ENCODE measurements around the gene CYP8B1.
A peak's percentile ranks its signal among the peaks of the same experiment; 100 is the strongest.

The CYP8B1 gene

GRCh38 chr3:42836150-42837123 is 39.2 kb downstream of the CYP8B1 start:
- Histone ChIP-seq H3K23ac (ENCODE audit: low read length) (no peak overlapping the region), H3K79me1 (ENCODE audit: low read length) (no peaks in the 10 kb centered on the region), H3K27ac (ENCODE audit: low read depth, low read length) (no peak overlapping the region), H2AK5ac (ENCODE audit: low read length) (no peak overlapping the region), H3K36me3 (ENCODE audit: control insufficient read depth in 1 of 2, insufficient read depth in 2 of 2, low read length in 2 of 2) (peaks cover 2 to 9% of the 10 kb centered on the region in 2 experiments), H3K9me3 (ENCODE audit: insufficient read depth, low read depth, low read length) (no peaks in the 10 kb centered on the region), H3K4me2 (ENCODE audit: low read length) (no peak overlapping the region), H2BK120ac (ENCODE audit: insufficient read depth, low read length, poor library complexity) (no peak overlapping the region), H2BK12ac (ENCODE audit: low read length) (no peak overlapping the region), H3K79me2 (ENCODE audit: control insufficient read depth, insufficient read depth, low read length, poor library complexity) (no peaks in the 10 kb centered on the region), H2AFZ (ENCODE audit: insufficient read depth, low read length, poor library complexity) (no peak overlapping the region), H3K4ac (ENCODE audit: low read depth, low read length) (no peak overlapping the region), H3K4me3 (ENCODE audit: low read depth, low read length) (no peak overlapping the region), H2BK5ac (ENCODE audit: low read depth, low read length, poor library complexity) (no peak overlapping the region), H4K12ac (ENCODE audit: low read depth, low read length) (no peak overlapping the region), H3K18ac (ENCODE audit: low read length) (no peak overlapping the region), H3K27me3 (ENCODE audit: insufficient read depth, low read length) (no peaks in the 10 kb centered on the region), H3K4me1 (ENCODE audit: control insufficient read depth in 1 of 2, insufficient read depth in 2 of 2, low read length in 2 of 2) (no peaks in the 10 kb centered on the region), H4K91ac (ENCODE audit: low read depth, low read length) (no peak overlapping the region), H3K9ac (ENCODE audit: low read length) (no peak overlapping the region), H3K14ac (ENCODE audit: low read length) (no peak overlapping the region), H4K8ac (ENCODE audit: low read depth, low read length) (no peak overlapping the region)
- no CpG with 5 or more reads among the region's 5 CpGs for WGBS (ENCODE audit: extremely low coverage, insufficient coverage, insufficient read length)
- DNase-seq, result peak in 1 of 2 donors; percentile 33

- no peaks in the 10 kb centered on the region for H3K9me3 ChIP-seq (ENCODE audit: insufficient read depth, low read depth, low read length)
- no peak overlapping the region for H2BK12ac ChIP-seq (ENCODE audit: low read length)
- no peak overlapping the region for H2BK5ac ChIP-seq (ENCODE audit: low read depth, low read length, poor library complexity)
- H3K27ac ChIP-seq (ENCODE audit: low read depth, low read length), result no peak overlapping the region
- no peak overlapping the region for H2AFZ ChIP-seq (ENCODE audit: insufficient read depth, low read length, poor library complexity)
- H4K12ac ChIP-seq (ENCODE audit: low read depth, low read length), result no peak overlapping the region
- H3K14ac ChIP-seq (ENCODE audit: low read length), result no peak overlapping the region
- no peak overlapping the region for H3K9ac ChIP-seq (ENCODE audit: low read length)
- no peak overlapping the region for H4K8ac ChIP-seq (ENCODE audit: low read depth, low read length)
- H3K79me2 ChIP-seq (ENCODE audit: control insufficient read depth, insufficient read depth, low read length, poor library complexity), result no peaks in the 10 kb centered on the region
- no peak overlapping the region for H3K18ac ChIP-seq (ENCODE audit: low read length)
- H3K4ac ChIP-seq (ENCODE audit: low read depth, low read length), result no peak overlapping the region
- H2BK120ac ChIP-seq (ENCODE audit: insufficient read depth, low read length, poor library complexity), result no peak overlapping the region
- no peak overlapping the region for H4K91ac ChIP-seq (ENCODE audit: low read depth, low read length)
- WGBS (ENCODE audit: extremely low coverage, insufficient coverage, insufficient read length), result no CpG with 5 or more reads among the region's 3 CpGs
- H3K36me3 ChIP-seq (ENCODE audit: control insufficient read depth in 1 of 2, insufficient read depth in 2 of 2, low read length in 2 of 2), result peaks cover 0 to 2% of the 10 kb centered on the region in 2 experiments
- H3K27me3 ChIP-seq (ENCODE audit: insufficient read depth, low read length), result no peaks in the 10 kb centered on the region
- peak; percentile 55 to 81 for DNase-seq
- H2AK5ac ChIP-seq (ENCODE audit: low read length), result no peak overlapping the region
- peaks cover 6 to 11% of the 10 kb centered on the region in 2 experiments for H3K4me1 ChIP-seq (ENCODE audit: control insufficient read depth in 1 of 2, insufficient read depth in 2 of 2, low read length in 2 of 2)
- H3K4me3 ChIP-seq (ENCODE audit: low read depth, low read length), result no peak overlapping the region
- peaks cover 3% of the 10 kb centered on the region for H3K79me1 ChIP-seq (ENCODE audit: low read length)
- no peak overlapping the region for H3K4me2 ChIP-seq (ENCODE audit: low read length)
- H3K23ac ChIP-seq (ENCODE audit: low read length), result no peak overlapping the region
Observed at GRCh38 chr3:42831321-42831713, 44.4 kb downstream of the CYP8B1 start.

- WGBS (ENCODE audit: extremely low coverage, insufficient coverage, insufficient read length), result no CpG with 5 or more reads among the region's 7 CpGs
- Histone ChIP-seq H3K27me3 (ENCODE audit: insufficient read depth, low read length) (no peaks in the 10 kb centered on the region), H3K27ac (ENCODE audit: low read depth, low read length) (no peak overlapping the region), H2BK12ac (ENCODE audit: low read length) (no peak overlapping the region), H3K23ac (ENCODE audit: low read length) (no peak overlapping the region), H3K18ac (ENCODE audit: low read length) (no peak overlapping the region), H3K36me3 (ENCODE audit: control insufficient read depth in 1 of 2, insufficient read depth in 2 of 2, low read length in 2 of 2) (peaks cover 0 to under 1% of the 10 kb centered on the region in 2 experiments), H3K4me2 (ENCODE audit: low read length) (no peak overlapping the region), H2BK5ac (ENCODE audit: low read depth, low read length, poor library complexity) (no peak overlapping the region), H3K9ac (ENCODE audit: low read length) (no peak overlapping the region), H3K4ac (ENCODE audit: low read depth, low read length) (no peak overlapping the region), H2AK5ac (ENCODE audit: low read length) (no peak overlapping the region), H4K91ac (ENCODE audit: low read depth, low read length) (no peak overlapping the region), H4K8ac (ENCODE audit: low read depth, low read length) (no peak overlapping the region), H3K9me3 (ENCODE audit: insufficient read depth, low read depth, low read length) (no peaks in the 10 kb centered on the region), H3K79me2 (ENCODE audit: control insufficient read depth, insufficient read depth, low read length, poor library complexity) (no peaks in the 10 kb centered on the region), H4K12ac (ENCODE audit: low read depth, low read length) (no peak overlapping the region), H3K14ac (ENCODE audit: low read length) (no peak overlapping the region), H2BK120ac (ENCODE audit: insufficient read depth, low read length, poor library complexity) (no peak overlapping the region), H3K4me3 (ENCODE audit: low read depth, low read length) (no peak overlapping the region), H2AFZ (ENCODE audit: insufficient read depth, low read length, poor library complexity) (no peak overlapping the region), H3K4me1 (ENCODE audit: control insufficient read depth in 1 of 2, insufficient read depth in 2 of 2, low read length in 2 of 2) (peaks cover 6 to 11% of the 10 kb centered on the region in 2 experiments), H3K79me1 (ENCODE audit: low read length) (peaks cover 3% of the 10 kb centered on the region)
- DNase-seq, result peak in 1 of 2 donors; percentile 55
Observed at GRCh38 chr3:42830437-42831320, 45.0 kb downstream of the CYP8B1 start.

- H3K23ac ChIP-seq (ENCODE audit: low read length), result no peak overlapping the region
- no peak overlapping the region for H2AK5ac ChIP-seq (ENCODE audit: low read length)
- H3K27ac ChIP-seq (ENCODE audit: low read depth, low read length), result peak overlapping the region; percentile 8
- H3K79me1 ChIP-seq (ENCODE audit: low read length), result peaks cover 3% of the 10 kb centered on the region
- no peak overlapping the region for H4K8ac ChIP-seq (ENCODE audit: low read depth, low read length)
- H3K4me1 ChIP-seq (ENCODE audit: control insufficient read depth in 1 of 2, insufficient read depth in 2 of 2, low read length in 2 of 2), result peaks cover 6 to 11% of the 10 kb centered on the region in 2 experiments
- DNase-seq, result no peak
- no CpG with 5 or more reads among the region's 5 CpGs for WGBS (ENCODE audit: extremely low coverage, insufficient coverage, insufficient read length)
- no peaks in the 10 kb centered on the region for H3K27me3 ChIP-seq (ENCODE audit: insufficient read depth, low read length)
- H3K36me3 ChIP-seq (ENCODE audit: control insufficient read depth in 1 of 2, insufficient read depth in 2 of 2, low read length in 2 of 2), result no peaks in the 10 kb centered on the region
- no peak overlapping the region for H3K4me3 ChIP-seq (ENCODE audit: low read depth, low read length)
- H3K14ac ChIP-seq (ENCODE audit: low read length), result peak overlapping the region; percentile 48
- no peak overlapping the region for H2BK120ac ChIP-seq (ENCODE audit: insufficient read depth, low read length, poor library complexity)
- no peak overlapping the region for H4K91ac ChIP-seq (ENCODE audit: low read depth, low read length)
- no peak overlapping the region for H4K12ac ChIP-seq (ENCODE audit: low read depth, low read length)
- H2BK12ac ChIP-seq (ENCODE audit: low read length), result no peak overlapping the region
- H3K4me2 ChIP-seq (ENCODE audit: low read length), result no peak overlapping the region
- no peak overlapping the region for H2AFZ ChIP-seq (ENCODE audit: insufficient read depth, low read length, poor library complexity)
- peak overlapping the region; percentile 6 for H2BK5ac ChIP-seq (ENCODE audit: low read depth, low read length, poor library complexity)
- H3K4ac ChIP-seq (ENCODE audit: low read depth, low read length), result peak overlapping the region; percentile 39
- H3K79me2 ChIP-seq (ENCODE audit: control insufficient read depth, insufficient read depth, low read length, poor library complexity), result no peaks in the 10 kb centered on the region
- H3K9ac ChIP-seq (ENCODE audit: low read length), result no peak overlapping the region
- no peak overlapping the region for H3K18ac ChIP-seq (ENCODE audit: low read length)
- H3K9me3 ChIP-seq (ENCODE audit: insufficient read depth, low read depth, low read length), result no peaks in the 10 kb centered on the region
Observed at GRCh38 chr3:42829628-42830436, 45.8 kb downstream of the CYP8B1 start.

All from trophoblast cell (in vitro differentiated cells and primary cell).